Lower leg skin (tissue), 3 donors: ENCODE measurements around the gene SGF29.

ENCODE experiments used
- POLR2A ChIP-seq, 2 donors: fragments of 450-650 bp; IDR thresholded peaks; one replicate each; pipeline ENCODE4 v1.6.1; 2016 to 2017; ENCODE audit warnings: antibody characterized with exemption in 2 of 2, mild to moderate bottlenecking in 1 of 2, moderate library complexity in 1 of 2
- TF ChIP-seq, protein P1 (sequence below), 3 donors: fragments of 450-650 bp; IDR thresholded peaks; one replicate each; pipeline ENCODE4 v1.5.1; 2016; ENCODE audit warnings: antibody characterized with exemption in 3 of 3, mild to moderate bottlenecking in 3 of 3, moderate library complexity in 2 of 3

DNA sequence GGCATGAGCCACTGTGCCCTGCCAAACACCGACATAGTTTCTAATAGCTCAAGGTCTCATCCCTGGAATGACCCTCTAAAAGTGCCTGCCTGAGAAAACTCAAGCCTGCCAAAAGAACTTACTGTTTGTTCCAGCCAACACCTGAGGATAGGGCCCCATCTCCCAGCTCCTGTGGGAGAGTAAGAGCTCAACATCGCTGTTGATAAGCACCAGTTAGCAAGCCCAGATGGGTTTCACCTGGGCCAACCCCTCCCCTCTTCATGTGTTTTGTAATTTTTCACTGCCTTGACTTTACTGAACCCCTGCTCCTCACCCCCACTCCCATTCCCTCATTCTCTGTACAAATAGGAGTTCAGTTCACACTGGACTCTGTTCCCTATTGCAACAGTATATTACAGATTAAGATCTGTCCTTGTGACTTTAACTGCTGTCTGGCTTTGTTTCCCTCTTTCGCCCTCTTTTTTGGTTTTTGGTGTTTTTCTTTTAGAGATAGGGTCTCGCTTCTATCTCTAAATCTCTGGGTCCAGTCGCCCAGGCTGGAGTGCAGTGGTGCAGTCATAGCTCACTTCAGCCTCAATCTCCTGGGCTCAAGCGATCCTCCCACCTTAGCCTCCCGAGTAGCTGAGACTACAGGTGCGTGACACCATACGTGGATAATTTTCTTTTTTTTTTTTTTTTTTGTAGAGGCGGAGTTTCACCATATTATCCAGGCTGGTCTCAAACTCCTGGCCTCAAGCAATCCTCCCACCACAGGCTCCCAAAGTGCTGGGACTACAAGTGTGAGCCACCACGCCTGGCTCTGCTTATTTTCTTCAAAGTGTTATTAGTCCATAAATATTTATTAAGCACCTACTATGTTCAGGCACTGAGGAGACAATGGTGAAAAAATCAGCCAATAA lies 27.3 kb upstream of the SGF29 start:
- TF ChIP-seq, protein P1, sequence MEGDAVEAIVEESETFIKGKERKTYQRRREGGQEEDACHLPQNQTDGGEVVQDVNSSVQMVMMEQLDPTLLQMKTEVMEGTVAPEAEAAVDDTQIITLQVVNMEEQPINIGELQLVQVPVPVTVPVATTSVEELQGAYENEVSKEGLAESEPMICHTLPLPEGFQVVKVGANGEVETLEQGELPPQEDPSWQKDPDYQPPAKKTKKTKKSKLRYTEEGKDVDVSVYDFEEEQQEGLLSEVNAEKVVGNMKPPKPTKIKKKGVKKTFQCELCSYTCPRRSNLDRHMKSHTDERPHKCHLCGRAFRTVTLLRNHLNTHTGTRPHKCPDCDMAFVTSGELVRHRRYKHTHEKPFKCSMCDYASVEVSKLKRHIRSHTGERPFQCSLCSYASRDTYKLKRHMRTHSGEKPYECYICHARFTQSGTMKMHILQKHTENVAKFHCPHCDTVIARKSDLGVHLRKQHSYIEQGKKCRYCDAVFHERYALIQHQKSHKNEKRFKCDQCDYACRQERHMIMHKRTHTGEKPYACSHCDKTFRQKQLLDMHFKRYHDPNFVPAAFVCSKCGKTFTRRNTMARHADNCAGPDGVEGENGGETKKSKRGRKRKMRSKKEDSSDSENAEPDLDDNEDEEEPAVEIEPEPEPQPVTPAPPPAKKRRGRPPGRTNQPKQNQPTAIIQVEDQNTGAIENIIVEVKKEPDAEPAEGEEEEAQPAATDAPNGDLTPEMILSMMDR (IDR thresholded peaks at IDR 0.05): no peak
- no peak for TF ChIP-seq POLR2A (IDR thresholded peaks at IDR 0.05)
